Body of pancreas (tissue), 4 donors: ENCODE measurements around the gene NUP205.

Experiments used
- POLR2A ChIP-seq, 3 donors: fragments of 450-650 bp; IDR thresholded peaks; one replicate each; pipeline ENCODE4 v1.6.1; 2016; ENCODE audit warnings: antibody characterized with exemption in 3 of 3, mild to moderate bottlenecking in 2 of 3
- TF ChIP-seq, protein P1 (sequence below), 7 experiments: fragments of 450-650 bp in 4 of 7; fragments of 200-600 bp in 3 of 7; sonication (generic) in 3 of 7; IDR thresholded peaks; one replicate each; pipeline ENCODE4 v1.5.1; 2016 to 2019; ENCODE audit warnings: antibody characterized with exemption in 7 of 7

GRCh38 chr7:135681762-135682161, 124.0 kb downstream of the NUP205 start:
- TF ChIP-seq, protein P1, sequence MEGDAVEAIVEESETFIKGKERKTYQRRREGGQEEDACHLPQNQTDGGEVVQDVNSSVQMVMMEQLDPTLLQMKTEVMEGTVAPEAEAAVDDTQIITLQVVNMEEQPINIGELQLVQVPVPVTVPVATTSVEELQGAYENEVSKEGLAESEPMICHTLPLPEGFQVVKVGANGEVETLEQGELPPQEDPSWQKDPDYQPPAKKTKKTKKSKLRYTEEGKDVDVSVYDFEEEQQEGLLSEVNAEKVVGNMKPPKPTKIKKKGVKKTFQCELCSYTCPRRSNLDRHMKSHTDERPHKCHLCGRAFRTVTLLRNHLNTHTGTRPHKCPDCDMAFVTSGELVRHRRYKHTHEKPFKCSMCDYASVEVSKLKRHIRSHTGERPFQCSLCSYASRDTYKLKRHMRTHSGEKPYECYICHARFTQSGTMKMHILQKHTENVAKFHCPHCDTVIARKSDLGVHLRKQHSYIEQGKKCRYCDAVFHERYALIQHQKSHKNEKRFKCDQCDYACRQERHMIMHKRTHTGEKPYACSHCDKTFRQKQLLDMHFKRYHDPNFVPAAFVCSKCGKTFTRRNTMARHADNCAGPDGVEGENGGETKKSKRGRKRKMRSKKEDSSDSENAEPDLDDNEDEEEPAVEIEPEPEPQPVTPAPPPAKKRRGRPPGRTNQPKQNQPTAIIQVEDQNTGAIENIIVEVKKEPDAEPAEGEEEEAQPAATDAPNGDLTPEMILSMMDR (IDR thresholded peaks at IDR 0.05) = no peak
- TF ChIP-seq POLR2A (IDR thresholded peaks at IDR 0.05) = no peak
